Transverse colon (tissue), 4 donors: Measurements from ENCODE around the gene TTC28. TPM values are rescaled to one million over a fixed set of nuclear protein-coding genes. Genes with fewer than 3 reads are reported as not detected.

Experiments used
- DNase-seq: peaks from one replicate; pipeline ENCODE4 v3.0.0-alpha.2; 2019
- H3K27ac ChIP-seq, 4 donors: fragments of 200-600 bp; sonication (generic); 2 replicates each; pipeline ENCODE4 v1.5.1; 2016 to 2018; ENCODE audit warnings: inconsistent platforms in 4 of 4
- H3K27me3 ChIP-seq: fragments of 200-600 bp; sonication (generic); 2 replicates; pipeline ENCODE4 v1.5.1; 2017; ENCODE audit warnings: inconsistent platforms
- H3K36me3 ChIP-seq, 4 donors: fragments of 200-600 bp; sonication (generic); 2 replicates each; pipeline ENCODE4 v1.5.1; 2017 to 2019; ENCODE audit warnings: inconsistent platforms in 4 of 4
- H3K4me1 ChIP-seq, 4 donors: fragments of 200-600 bp; sonication (generic); 2 replicates each; pipeline ENCODE4 v1.5.1; 2017 to 2020; ENCODE audit warnings: inconsistent platforms in 4 of 4
- H3K4me3 ChIP-seq, 4 donors: fragments of 200-600 bp; sonication (generic); 1 replicate in 1 of 4; 2 replicates in 3 of 4; pipeline versions ENCODE4 v1.5.1 to v1.6.1; 2017 to 2019; ENCODE audit warnings: inconsistent platforms in 4 of 4
- H3K9me3 ChIP-seq, 2 donors: fragments of 200-600 bp; sonication (generic); 2 replicates each; pipeline ENCODE4 v1.5.1; 2017 to 2019; ENCODE audit warnings: inconsistent platforms in 2 of 2
- EP300 ChIP-seq: sonication (generic); formaldehyde crosslinking; IDR thresholded peaks from one replicate; pipeline ENCODE4 v1.6.1; 2017; ENCODE audit warnings: antibody characterized with exemption, low read depth
- POLR2A ChIP-seq: fragments of 450-650 bp; IDR thresholded peaks from one replicate; pipeline ENCODE4 v1.6.1; 2016; ENCODE audit warnings: antibody characterized with exemption, mild to moderate bottlenecking, moderate library complexity
- POLR2AphosphoS5 ChIP-seq, 3 donors: sonication (generic); formaldehyde crosslinking; IDR thresholded peaks; one replicate each; pipeline ENCODE4 v1.6.1; 2016; ENCODE audit warnings: antibody characterized with exemption in 3 of 3
- WGBS, 2 donors: methylation state at CpG; one replicate each; pipeline ENCODE4 v1.1.5; 2018; ENCODE audit warnings: low coverage in 1 of 2; 5-methylcytosine and 5-hydroxymethylcytosine counted together
- in situ Hi-C, 4 donors: fragments of 200-750 bp; cut with MboI; loops; one replicate each; pipeline versions ENCODE4 v1.15.0 to v1.15.1; 2017; ENCODE audit warnings: low sequenced_read_pairs in 3 of 4, low pct_ligation_motif_present in 1 of 4, low pct_unique_long_range_greater_than_20kb in 1 of 4
- intact Hi-C: fragments of 100-400 bp; cut with DNase I; formaldehyde crosslinking; loops from one replicate; pipeline ENCODE4 v1.15.1; 2023; ENCODE audit warnings: low total_unique reads
- total RNA-seq, 4 donors: library from RNA; depleted of rRNA; stranded (reverse); fragments of >200 nt; gene quantifications; one replicate each; pipeline ENCODE4 v1.1.0, GENCODE V29; 2016
- TF ChIP-seq, protein P1 (sequence below), 5 experiments: fragments of 200-600 bp in 3 of 5; fragments of 450-650 bp in 2 of 5; sonication (generic) in 3 of 5; IDR thresholded peaks; 1 replicate in 2 of 5; 2 replicates in 3 of 5; pipeline ENCODE4 v1.5.1; 2016 to 2017; ENCODE audit warnings: antibody characterized with exemption in 5 of 5, inconsistent platforms in 3 of 5, mild to moderate bottlenecking in 2 of 5, moderate library complexity in 1 of 5

TTC28 gene
- total RNA-seq, 4 donors from 2014 or later, result 7.6 to 84.2 (median 12.4) TPM

DNA sequence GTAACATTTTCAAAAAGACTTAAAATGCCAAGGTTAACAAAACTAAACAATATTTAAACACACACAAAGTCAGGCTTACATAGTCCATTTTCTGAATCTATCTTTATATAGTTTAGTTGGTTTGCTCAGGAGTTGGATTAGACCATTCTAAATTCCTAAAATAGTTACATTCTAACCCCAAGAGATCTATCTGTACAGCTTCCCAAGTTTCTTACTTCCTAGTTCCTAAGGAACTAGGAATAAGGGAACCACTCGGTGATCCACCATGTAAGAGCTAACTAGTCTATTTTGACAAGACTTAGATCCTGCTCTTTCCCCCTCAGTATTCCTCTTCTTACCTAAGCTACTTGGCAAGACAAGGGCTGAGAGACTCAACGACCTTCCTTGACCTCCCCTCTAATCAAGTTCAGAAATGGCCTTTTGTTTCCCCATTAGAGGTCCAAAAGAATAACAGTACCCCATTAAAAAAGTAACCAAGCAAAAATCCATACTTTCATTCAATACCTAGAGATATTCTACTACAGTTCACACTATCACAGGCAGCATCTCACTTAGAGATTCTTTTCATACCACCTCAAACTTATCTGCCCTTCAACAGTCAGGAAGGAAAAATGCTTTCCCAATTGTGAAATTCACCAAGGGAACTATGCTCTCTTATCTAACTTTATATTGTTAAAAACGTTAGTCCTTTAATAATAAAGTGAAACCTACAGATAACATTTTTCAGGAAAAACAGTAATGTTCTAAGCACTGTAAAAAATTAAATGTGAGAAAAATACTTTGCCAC is 253.1 kb downstream of the TTC28 start:
- TF ChIP-seq EP300 (no peak), POLR2AphosphoS5 (IDR thresholded peaks at IDR 0.05) (no peak), POLR2A (no peak)
- TF ChIP-seq, protein P1, sequence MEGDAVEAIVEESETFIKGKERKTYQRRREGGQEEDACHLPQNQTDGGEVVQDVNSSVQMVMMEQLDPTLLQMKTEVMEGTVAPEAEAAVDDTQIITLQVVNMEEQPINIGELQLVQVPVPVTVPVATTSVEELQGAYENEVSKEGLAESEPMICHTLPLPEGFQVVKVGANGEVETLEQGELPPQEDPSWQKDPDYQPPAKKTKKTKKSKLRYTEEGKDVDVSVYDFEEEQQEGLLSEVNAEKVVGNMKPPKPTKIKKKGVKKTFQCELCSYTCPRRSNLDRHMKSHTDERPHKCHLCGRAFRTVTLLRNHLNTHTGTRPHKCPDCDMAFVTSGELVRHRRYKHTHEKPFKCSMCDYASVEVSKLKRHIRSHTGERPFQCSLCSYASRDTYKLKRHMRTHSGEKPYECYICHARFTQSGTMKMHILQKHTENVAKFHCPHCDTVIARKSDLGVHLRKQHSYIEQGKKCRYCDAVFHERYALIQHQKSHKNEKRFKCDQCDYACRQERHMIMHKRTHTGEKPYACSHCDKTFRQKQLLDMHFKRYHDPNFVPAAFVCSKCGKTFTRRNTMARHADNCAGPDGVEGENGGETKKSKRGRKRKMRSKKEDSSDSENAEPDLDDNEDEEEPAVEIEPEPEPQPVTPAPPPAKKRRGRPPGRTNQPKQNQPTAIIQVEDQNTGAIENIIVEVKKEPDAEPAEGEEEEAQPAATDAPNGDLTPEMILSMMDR (IDR thresholded peaks at IDR 0.05), result no peak

GRCh38 chr22:28425211-28425610 is 254.4 kb downstream of the TTC28 start:
- no peaks in the 10 kb centered on the region for H3K27me3 ChIP-seq
- H3K9me3 ChIP-seq, result no peaks in the 10 kb centered on the region
- H3K4me1 ChIP-seq, result peaks cover 0 to under 1% (median 0%) of the 10 kb centered on the region in 4 donors
- TF ChIP-seq POLR2A (no peak), POLR2AphosphoS5 (IDR thresholded peaks at IDR 0.05) (no peak), EP300 (no peak)
- TF ChIP-seq, protein P1 (IDR thresholded peaks at IDR 0.05), result no peak
- in situ Hi-C loops (loop anchor here in 1 of 4 donors (25.0 kb wide), 1 partner anchor 363 kb away; no protein-coding TSS in a partner anchor), intact Hi-C loops (loop anchor here (5.0 kb wide), 1 partner anchor 1618 kb away; no protein-coding TSS in a partner anchor)
- WGBS, 2 donors, result 88 to 100% methylated on average over 2 of the region's 2 CpGs
- no peak for DNase-seq
- no peak overlapping the region for H3K27ac ChIP-seq
- H3K36me3 ChIP-seq, result no peaks in the 10 kb centered on the region
- no peak overlapping the region for H3K4me3 ChIP-seq

More for the DNA sequence above, 253.1 kb downstream of the TTC28 start:
- Histone ChIP-seq H3K36me3 (no peaks in the 10 kb centered on the region), H3K27me3 (no peaks in the 10 kb centered on the region), H3K4me1 (peaks cover 0 to 5% (median 0%) of the 10 kb centered on the region in 4 donors), H3K4me3 (no peak overlapping the region), H3K27ac (no peak overlapping the region), H3K9me3 (no peaks in the 10 kb centered on the region)
- WGBS, 2 donors, result 49 to 67% methylated on average over 3 of the region's 3 CpGs
- no peak for DNase-seq
- intact Hi-C loops, result loop anchor here (5.0 kb wide), 1 partner anchor 1619 kb away; no protein-coding TSS in a partner anchor
- in situ Hi-C loops, result loop anchor here in 1 of 4 donors (25.0 kb wide), 1 partner anchor 364 kb away; no protein-coding TSS in a partner anchor

DNA sequence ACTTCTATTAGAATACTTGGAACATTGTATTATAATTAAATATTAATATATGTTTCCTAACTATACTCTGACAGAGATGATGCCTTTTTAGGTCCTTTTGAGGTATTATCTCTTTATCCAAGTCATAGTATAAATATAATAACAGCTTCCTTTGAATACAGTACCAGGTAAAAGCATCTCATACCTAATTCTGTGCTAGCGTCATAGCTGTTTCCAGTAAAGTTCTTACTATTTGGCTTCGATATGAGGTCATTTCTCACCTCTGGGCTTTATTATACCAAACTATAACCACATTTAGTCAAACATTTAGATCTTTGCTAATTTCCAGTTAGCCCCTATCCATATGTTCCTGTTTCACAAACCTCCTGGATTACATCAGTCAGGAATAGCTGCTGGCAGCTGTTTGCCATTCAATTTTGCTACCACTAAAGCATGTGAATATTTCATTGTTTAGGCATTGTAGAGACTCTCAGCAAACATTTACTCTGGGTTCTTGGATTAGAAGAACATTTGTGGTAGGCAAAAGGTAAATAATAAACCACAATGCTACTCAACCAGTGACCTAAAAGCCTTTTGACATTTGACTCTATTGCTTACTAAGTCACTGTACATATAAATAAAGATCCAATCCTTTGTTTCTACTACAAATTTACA is 255.1 kb downstream of the TTC28 start:
- no peak overlapping the region for H3K4me3 ChIP-seq
- in situ Hi-C loops, result loop anchor here in 1 of 4 donors (25.0 kb wide), 1 partner anchor 362 kb away; no protein-coding TSS in a partner anchor
- intact Hi-C loops, result loop anchor here (5.0 kb wide), 1 partner anchor 1617 kb away; no protein-coding TSS in a partner anchor

More for the DNA sequence above, 255.1 kb downstream of the TTC28 start:
- Histone ChIP-seq H3K9me3 (no peaks in the 10 kb centered on the region), H3K27ac (no peak overlapping the region), H3K27me3 (no peaks in the 10 kb centered on the region), H3K36me3 (no peaks in the 10 kb centered on the region), H3K4me1 (peaks cover 0 to 6% (median 0%) of the 10 kb centered on the region in 4 donors)
- 74 to 77% methylated on average over 2 of the region's 2 CpGs for WGBS, 2 donors
- TF ChIP-seq EP300 (no peak), POLR2A (no peak), POLR2AphosphoS5 (IDR thresholded peaks at IDR 0.05) (no peak)
- TF ChIP-seq, protein P1 (IDR thresholded peaks at IDR 0.05), result no peak
- no peak for DNase-seq
